Stimulated activated CD8-positive, alpha-beta memory T cell treated with anti-CD3 and anti-CD28 coated beads, Interleukin-2, amount 100 ng/mL, for 1 hour (primary cell): ENCODE data around the gene SH2D1B.

Experiments used
- DNase-seq, 2 donors: peaks; one replicate each; pipeline ENCODE4 v3.0.0-alpha.2; 2020; ENCODE audit warnings: low read depth in 2 of 2

SH2D1B gene

DNA sequence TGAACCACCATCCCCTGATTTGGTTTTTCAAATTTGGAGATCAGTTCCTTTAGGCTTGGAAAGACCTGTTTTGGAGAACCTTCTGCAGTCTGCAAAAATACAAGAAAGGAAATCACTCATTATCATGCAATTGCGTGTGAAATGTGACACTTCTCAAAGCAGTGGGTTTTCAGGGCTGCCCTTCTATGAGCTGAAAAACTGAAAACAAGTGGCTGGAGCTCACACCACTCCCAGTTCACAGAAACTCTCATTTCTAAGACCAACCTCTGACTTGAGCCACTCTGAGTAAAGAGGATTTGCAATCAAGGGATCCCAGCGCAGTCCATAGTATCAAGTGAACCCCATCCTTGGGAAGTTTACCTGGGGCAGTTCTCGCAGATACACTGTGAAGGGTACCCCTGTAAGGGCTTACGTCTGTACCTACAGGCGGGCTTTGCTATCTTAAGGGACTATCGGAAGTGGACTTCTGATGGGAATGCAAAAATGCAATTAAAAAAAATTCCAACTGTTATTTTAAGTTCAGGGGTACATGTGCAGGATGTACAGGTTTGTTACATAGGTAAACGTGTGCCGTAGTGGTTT, 12.8 kb downstream of the SH2D1B start:
- DNase-seq: no peak

DNA sequence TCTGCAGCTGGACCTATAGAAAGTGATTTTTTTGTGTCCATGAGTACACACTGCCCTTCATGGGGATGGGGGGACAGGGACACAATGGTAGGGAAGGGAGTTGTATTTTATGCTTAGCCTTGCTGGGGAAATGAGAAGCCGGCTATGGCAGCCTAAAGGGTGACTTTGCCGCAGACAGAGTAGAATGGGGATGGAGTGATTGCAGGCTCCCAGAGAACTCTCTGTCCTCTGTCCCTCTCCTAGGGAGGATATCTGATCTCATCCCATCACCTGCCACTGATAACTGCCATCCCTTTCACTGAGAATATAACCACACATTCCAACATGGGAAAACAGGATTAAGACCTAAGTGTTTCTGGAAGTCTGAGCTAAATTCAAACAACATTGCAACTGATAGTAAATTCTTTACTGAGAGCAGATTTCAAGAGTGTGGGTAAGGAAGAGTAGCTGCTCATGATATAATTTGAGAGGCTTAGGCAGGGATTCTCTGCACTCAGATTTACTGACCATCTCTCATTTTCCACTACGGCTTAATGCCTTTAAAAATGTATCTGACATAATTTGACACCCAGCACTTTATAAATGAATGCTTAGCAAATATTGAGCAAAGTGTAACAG, 13.9 kb downstream of the SH2D1B start:
- no peak for DNase-seq

- no peak for DNase-seq
Measured at GRCh38 chr1:162397039-162397448, 14.9 kb downstream of the SH2D1B start.

DNA sequence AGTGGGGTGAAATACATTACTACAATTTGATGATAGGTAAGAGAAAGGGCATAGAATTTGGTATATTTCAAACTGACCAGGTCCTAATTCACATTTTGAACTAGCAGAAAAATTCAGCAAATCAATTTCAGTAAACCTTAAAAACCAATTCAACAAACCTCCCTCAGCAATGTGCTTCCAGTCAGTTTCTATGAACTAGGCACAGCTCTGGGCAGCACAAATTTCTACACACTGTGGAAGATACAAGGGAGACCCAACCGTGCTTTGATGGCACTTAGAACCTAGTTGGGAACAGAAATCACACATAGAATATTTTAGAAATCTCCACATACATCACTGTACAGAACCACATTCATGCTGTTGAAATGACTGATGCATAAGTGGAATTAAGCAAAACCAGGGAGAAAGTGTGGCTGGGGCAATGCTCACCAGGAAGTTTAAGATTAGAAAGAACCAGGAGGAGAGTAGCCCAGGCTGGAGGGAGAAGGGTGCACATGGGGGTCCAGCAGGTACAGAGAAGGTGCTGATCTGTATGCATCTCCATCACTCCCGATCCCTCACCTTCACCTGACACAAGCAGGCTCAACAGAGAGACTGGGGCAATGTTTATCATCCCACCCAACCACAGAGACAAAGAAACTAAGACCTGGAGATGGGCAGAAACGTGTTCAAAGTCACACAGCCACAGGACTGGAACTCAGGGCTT, 15.6 kb downstream of the SH2D1B start:
- DNase-seq: no peak

- DNase-seq: no peak
Measured at GRCh38 chr1:162391790-162392563, 20.0 kb downstream of the SH2D1B start.

DNA sequence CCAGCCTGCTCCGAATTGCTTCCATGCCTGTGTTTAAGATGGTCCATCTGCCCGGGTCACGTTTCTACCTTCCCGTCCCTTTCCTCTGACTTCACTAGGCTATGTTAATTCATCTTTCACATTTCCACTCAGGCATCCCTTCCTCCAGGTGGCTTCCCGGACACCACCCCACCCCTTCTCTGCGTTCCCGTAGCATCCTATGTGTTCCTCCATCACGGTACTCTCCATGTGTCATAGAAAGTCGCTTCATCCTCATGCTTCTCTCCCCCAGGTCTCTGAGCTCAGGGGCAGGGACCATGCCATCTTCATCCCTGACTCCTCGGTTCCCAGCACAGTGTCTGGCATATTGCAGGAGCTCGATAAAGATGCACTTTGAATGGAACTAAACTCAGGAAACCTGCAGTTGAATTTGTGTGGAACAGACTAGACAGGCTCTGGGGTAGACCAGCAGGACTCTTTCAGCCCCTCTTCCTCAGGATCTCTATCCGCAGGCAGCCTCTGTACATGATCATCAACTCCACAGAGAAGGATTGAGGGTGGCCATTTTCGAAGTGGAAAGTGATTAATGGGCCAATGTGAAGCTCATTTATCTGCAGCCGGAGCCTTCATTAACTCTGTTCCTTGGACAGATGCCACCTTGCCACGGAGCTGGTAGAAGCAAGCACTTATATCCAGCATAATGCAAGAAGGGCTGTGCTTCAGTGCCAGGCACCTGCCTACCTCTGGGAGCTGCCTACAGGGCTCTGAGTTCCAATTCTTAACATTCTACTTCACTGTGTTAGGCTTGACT, 21.3 kb downstream of the SH2D1B start:
- DNase-seq: no peak

- DNase-seq: no peak
Measured at GRCh38 chr1:162389971-162390370, 22.0 kb downstream of the SH2D1B start.

- no peak for DNase-seq
Measured at GRCh38 chr1:162389021-162389818, 22.7 kb downstream of the SH2D1B start.

GRCh38 chr1:162388615-162389014, 23.3 kb downstream of the SH2D1B start:
- no peak for DNase-seq

GRCh38 chr1:162388083-162388594, 23.8 kb downstream of the SH2D1B start:
- DNase-seq: no peak

- no peak for DNase-seq
Measured at GRCh38 chr1:162387226-162388082, 24.5 kb downstream of the SH2D1B start.

DNA sequence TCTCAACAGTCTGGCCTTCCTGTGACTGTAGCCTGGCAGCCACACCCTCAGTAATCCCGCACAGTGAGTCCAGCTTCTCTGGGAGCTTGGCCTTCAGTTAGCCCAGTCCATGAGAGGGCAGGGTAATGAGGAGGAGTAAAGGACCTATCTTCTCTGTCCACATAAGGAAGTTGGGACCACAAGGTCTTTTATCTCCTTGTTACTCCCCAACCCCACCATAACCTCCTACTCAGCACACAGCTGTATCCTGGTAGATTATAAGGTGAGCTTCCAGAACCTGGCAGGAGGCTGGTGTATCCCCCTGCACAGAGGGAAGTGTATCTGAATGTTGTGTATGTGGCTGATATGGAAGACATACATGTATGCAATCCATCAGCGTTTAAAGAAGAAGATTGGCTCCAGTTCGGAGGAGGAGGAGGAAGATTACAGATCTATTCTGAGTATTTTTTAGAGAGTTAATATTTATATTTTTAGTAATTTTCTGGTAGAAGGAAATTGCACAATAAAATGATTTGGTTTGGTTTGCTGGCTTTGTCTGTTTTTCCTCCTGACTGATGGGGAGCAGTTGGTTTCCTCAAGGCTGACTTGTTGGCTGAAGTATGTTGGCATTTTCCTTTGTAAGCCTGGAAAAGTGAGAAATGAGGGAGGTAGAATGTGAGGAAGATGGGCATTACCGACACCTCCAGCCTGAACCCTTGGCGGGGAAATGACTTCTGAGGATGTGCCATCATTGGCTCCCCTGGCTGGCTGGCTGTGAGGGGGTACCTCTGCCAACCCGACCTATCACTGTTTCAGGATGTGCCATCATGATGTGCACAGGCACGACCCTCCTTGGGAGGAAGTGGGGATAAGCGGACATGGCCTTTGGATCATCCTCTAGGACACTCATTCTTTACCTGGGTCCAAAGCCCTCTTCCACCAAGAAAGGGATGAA, 25.4 kb downstream of the SH2D1B start:
- no peak for DNase-seq

- no peak for DNase-seq
Measured at GRCh38 chr1:162385702-162386101, 26.2 kb downstream of the SH2D1B start.

- DNase-seq: no peak
Measured at GRCh38 chr1:162385280-162385623, 26.7 kb downstream of the SH2D1B start.

GRCh38 chr1:162384601-162385279, 27.2 kb downstream of the SH2D1B start:
- DNase-seq: no peak

GRCh38 chr1:162384116-162384515, 27.8 kb downstream of the SH2D1B start:
- no peak for DNase-seq

DNA sequence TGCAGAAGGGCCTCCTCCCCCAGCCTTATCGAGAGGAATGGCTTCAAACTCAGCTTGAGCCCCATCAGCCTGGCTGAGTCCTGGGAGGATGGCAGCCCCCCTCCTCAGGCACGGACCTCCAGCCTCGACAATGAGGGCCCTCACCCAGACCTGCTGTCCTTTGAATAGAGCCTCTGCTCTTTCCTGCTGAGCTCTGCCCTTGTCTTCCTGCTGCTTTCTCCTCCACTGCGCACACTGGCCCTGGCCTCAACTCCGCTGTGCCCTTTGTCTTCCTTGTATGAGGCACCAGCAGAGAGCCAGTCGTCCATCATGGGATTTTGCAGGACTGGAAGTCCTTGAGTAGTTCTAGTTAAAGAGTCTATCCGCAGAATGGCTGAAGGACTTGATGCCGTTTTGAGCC, 28.4 kb downstream of the SH2D1B start:
- no peak for DNase-seq

GRCh38 chr1:162383091-162383490, 28.8 kb downstream of the SH2D1B start:
- no peak for DNase-seq
